ENCODE data around the gene DNMT3A.
A peak's percentile ranks its signal among the peaks of the same experiment; 100 is the strongest.

The DNMT3A gene

DNA sequence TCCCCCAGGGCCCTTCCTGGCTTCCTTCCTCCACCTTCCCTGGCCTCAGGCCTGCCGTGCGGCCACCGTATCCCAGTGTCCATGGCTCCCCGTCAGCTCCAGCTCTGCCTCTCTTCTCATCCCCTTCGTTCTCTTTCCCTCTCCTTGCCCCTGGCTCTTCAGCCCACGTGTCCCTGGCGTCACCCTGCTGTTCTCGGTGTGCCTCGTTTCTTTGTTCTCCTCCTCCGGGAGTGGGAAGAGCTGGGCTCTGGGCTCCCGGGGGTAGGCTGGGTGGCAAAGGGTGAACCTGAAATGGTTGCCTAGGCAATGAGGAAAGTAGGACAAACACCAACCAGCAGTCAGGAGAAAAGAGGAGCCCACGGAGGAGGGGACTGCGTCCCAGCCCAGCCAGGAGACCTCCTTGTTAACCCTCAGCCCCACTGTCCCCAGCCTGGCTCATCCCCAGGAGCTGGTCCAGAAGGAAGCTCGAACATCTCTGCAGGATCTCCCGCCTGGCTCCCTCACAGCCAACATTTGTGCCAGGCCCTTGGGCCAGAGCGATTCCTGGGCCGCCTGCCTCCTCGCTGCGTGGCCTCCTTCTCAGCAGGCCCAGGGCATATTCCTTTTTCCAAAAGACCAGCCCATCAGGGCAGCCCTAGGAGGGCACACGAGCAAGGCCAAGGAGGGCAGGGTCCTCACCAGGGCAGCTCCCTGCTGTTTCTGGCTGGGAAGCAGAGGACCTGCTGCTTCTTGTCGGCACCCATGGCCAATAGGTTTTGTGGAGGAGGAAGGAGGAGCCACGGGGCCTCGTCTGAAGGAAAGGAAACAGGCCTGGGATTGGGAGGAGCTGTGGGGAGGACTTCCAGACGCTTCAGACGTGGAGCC lies 30.9 kb upstream of the DNMT3A start:
- no peak for DNase-seq

DNA sequence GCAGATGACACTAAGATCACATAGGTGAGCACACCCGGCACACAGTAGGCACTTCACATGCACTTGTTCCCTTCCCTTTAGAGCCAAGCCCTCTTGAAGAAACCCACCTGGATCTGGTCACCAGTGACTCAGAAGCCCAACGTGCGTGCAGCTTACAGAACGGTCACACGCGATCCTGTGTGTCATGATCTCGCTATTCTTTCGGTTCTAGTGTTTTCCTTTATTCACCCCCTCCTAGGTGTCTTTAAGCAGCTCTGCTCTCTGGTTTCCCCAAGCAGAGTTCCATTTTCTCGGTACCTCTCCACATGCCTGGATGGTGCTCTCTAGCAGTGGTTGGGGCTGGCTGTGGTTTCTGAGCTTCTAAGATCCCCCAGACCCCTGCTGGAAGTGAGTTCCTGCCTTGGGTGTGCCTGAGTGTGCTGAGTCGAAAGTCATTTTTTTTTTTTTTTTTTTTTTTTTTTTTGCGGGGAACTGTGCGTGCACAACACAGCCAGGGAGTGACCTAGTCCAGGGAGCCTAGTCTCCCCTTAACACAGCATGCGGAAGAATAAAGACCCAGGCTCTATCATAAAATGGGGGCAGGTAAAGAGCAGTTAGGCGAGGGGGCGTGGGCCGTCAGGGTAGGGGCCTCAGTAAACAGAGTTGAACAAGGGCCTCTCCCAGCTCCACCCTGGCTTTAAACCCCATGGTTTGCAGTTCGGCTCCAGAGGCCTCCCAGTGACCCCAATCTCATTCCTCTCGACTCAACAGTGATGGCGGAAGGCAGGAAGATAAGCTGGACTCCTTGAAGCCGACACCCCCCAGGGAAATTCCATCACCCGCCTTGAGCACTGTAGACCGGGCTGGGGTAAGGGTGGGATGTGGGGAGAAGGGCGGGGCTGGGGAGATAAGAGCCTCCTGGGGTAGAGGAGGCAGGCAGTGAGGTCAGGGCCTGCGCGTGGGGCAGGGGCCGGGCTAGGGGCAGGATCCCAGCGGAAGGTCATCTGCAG lies 29.8 kb upstream of the DNMT3A start:
- no peak for DNase-seq

DNA sequence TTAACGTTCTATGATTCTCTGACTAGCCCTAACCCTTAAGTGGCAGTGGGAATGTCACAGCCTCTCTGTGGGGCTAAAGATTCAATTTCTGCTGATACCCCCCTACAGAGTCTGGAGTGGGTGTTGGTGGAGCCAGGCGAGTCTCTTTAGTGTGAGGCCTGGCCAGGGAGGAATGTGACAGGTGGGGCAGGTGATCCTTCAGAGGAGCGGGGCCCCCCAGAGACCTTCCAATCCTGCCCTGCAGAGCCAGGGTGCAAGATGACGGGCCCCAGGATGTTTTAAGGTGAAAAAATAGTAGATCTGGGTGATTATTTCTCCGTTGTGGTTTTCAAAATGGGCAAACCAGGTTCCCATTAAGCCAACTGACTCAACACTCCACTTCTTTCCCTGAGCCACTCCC lies 28.2 kb upstream of the DNMT3A start:
- DNase-seq: no peak

DNA sequence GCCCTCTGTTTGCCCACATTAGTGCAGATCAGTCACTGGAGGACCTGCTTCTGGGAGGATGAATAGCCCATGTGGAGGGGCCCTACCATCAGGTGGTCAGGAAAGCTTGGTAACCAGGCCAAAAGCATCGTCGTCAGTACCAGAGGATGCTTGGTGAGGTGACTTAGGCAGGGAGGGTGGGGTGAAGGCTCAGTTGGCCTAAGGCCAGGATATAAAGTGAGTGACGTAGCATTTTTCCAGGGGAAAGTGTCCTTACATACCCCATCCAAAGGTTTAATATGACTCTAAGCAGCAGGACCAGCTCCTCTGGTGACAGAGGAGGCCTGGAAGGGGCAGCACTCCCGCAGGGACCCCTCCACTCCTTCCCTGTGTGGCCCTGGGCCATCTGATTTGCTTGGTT lies 27.7 kb upstream of the DNMT3A start:
- no peak for DNase-seq

DNA sequence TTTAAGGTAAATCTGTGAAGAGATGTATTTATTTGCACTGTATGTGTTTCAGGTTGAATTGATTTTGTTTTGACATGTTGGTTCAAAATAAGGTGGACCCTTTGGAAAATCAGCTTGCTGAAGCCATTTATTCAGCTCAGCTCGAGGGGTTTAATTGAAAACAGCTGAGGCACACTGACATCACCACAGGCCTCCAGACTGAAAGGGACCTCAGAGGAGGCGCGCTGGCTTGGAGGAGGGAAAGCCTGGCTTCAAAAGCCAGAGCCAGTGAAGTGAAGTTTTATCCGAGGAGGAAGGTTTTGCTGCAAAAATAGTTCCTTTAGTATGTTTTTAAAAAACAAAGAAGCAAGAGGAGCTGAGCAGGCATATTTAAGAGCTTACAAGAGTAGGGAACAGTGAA lies 26.9 kb upstream of the DNMT3A start:
- DNase-seq: no peak

DNA sequence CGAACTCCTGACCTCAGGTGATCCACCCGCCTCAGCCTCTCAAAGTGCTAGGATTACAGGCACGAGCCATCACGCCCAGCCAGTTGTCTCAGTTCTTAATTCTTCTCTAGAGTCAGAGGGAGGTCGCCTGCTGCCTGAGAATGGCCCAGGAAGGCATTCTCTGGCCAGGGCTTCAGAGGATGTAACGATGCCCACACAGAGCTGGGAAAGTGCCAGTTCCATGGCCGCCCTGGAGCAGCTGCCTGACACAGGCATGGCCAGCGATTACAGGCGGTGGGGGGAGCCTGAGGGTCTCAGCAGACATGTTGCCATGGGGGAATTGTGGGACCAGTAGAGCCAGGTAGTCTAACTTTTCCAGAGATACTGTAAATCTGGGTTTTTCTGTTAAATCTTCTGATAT lies 25.6 kb upstream of the DNMT3A start:
- no peak for DNase-seq

DNA sequence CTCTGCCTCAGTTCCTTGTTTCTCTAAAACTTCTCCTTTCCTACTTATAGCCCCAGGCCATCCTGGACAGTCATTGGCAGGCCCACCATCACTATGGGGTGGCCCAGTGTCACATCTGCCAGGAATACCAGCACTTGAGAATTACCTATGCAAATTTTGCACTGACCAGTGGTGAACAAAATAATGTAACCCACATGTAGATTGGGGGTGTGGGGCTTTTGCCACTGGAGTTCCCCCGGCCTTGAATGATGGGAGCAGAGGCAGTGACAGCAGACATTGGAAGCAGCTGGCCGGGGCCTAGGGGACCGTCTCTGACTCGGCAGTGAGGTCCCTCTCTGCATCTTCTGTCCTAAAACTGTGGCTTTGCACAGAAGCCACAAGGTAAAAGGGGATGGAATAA lies 24.9 kb upstream of the DNMT3A start:
- DNase-seq: no peak

DNA sequence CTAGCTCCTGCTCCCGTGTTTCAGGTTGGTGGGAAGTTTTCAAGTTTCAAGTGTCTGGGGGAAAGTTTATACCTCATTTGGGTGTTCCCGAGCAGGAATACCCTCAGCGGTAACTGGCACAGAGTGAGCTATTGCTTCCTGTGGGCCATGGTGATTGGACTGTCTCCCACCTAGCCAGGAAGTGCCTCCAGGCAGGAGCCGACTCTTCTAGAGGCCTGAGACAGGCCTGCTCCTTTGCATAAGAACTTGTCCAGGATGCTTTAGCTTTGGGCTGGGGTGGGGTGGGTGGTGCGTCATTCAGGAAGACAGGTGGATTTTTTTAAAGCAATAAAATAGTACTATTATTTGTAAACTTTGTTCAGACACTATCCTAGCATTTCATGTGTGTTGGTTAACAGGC lies 23.5 kb upstream of the DNMT3A start:
- no peak for DNase-seq

DNA sequence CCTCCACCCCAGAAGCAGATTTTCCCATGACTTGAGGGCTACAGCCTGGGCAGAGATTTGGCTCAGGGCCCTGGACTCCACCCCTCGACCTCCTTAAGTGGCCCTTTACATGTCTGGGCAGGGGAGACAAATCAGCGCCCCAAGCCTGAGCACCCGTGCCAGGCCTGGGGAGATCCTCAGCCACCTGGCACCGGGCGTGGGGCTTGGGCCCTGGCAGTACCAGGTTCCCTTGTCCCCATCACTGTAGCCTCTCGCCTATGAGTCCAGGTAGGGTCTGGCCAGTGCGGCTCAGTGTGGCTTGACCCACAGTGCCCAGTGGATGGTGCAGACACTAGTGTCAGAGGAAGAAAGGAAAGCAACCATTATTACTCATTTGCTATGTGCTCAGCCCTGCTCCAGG lies 22.0 kb upstream of the DNMT3A start:
- DNase-seq: peak; percentile 17

DNA sequence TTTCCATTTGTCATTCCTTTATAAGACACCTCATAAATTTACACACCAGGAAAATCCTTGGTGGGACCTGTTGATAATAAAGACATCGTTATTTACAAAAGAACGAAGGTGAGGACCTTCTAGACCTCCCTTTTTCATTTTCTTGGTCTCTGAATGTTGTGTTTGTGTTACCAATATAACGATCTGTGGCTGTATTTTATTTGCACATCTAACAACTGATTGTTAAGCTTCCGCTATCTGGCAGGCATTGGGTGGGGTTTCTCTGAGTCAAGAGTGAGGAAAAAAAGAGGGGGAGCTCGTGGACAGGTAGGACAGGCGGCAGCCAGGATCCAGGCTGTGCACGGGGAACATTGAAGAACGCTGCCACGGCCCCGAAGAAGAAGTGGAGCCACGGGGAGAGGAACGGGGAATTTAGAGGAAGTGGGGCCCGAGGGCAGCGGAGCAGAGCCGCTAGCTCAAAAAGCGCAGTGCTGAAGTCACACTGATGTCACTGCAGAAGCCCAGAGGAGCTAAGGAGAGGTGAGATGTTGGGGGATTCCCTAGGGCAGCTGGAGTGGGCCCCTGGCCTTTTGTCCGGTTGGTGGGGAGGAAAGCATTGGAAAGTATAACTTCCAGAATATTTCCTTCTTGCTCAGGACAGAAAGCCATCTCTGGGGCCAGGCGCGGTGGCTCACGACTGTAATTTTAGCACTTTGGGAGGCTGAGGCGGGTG lies 20.9 kb upstream of the DNMT3A start:
- no peak for DNase-seq

DNA sequence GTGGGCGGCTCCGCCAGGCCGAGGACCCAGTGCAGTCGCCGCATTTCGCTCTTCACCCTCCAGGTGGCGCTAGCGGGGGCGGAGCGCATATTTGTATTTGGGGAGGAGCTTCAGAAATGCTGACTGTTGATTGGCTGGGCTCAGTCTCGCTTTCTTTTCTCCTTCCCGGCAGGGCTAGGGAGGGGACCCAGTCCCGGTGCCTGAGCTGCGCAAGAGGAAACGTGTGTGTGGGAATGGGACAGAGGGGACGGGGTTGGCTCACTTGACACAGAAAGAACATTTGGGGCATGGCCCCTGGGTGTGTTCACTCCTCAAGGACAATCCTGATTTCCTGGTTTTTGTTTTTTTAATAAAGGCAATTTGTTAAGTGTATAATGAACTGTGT lies 20.3 kb upstream of the DNMT3A start:
- DNase-seq: peak; percentile 82

DNA sequence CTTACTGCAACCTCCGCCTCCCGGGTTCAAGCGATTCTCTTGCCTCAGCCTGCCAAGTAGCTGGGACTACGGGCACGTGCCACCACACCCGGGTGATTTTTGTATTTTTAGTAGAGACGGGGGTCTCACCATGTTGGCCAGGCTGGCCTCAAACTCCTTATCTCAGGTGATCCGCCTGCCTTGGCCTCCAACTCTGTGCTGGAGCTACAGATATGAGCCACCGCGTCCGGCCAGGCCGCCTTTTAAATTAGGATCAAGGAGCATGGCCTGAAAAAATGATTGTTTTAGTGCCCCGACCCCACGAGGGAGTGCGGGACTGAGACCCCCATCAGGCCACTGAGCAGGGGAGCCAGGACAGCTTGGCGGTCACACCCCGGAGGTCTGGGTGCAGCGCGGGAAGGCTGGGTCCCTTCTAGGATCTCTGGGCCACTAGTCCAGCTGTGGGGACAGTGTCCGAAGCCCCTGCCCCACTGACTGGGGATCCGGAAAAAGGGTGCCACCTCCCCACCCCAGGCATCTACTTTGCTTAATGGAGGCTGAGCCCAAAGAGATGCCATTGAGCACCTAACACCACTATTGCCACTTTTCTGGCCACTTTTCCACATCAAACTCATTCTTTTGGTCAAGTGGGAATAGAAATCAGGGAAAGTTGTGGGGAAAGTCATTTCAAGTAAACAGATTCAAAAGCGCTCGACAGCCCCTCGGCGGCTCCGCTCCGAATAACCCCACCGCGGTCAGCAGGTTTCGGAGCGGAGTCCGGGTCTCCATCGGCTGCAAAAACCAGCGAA lies 19.7 kb upstream of the DNMT3A start:
- DNase-seq: no peak

DNA sequence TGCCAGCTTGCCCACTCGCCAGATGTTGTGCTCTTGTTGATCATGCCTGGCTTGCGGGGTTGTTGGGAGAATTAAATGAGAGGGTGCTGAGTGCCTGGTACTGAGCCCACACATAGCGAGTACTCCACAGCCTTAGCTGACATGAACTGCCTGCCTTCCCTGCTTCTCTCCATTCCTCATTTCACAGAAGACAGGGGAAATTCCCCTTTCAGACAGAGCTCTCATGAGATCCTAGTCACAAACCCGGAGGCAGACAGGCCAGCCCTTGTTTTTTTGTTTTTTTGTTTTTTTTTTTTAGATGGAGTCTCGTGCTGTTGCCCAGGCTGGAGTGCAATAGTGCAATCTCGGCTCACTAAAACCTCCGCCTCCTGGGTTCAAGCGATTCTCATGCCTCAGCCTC lies 17.1 kb upstream of the DNMT3A start:
- no peak for DNase-seq

DNA sequence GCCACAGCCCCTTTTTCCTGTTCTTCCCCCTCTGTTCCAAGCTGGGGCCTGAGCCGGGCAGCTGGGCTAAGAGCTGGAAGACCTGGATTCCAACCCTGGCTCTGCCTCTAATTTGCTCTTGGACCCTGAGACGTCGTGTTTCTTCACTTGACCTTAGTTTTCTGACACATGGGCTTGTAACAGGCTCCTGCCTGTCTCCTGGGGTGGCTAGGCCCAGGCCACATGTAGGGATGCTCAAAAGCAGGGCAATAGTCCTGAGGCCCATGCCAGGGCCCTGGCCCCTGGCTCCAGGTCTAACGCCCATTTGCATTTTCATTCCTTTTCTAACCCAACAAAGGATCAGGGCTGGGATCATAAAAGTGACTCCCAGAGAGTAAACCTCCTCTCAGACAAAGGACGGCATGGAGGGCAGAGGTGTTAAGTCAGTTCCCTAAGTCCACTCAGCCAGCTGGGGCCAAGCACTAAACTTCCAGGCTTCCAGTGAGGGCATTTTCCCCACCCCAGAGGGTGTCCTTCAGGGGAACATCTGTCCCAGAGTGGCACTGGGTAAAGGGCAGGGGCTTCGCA lies 16.6 kb upstream of the DNMT3A start:
- no peak for DNase-seq

DNA sequence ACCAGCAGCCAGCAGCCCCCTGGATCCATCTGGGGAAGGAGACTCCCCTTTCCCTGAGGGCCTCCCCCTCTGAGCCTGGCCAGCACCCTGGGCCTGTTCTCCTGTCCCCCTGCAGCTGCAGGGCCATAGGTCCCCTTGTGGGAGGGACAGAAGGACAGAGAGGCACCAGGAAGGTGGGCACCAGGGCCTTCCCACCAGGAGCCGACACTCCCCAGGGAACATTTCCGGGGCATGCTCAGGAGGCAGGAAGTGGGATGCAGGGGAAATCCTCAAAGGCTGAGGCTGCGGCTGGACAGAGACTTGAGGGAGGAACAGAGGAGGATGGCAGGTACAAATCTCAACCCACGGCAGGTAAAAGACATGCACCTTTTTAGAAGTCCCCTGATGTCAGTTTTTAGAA lies 14.4 kb upstream of the DNMT3A start:
- DNase-seq: no peak

DNA sequence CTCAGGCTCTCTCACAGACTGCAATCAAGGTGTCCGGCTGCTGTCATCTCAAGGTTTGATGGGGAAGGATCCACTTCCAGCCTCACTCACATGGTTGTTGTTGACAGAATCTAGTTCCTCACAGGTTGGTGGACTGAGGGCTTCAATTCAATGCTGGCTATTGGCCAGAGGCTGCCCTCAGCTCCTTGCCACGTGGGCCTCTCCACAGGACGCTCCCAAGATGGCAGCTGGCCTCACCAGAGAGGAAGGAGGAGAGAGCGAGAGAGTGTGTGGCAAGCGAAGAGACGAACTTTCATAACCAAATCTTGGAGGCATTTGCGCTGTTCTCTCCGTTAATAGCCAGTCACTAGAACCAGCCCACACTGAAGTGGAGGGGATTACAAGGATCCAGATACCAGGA lies 13.5 kb upstream of the DNMT3A start:
- no peak for DNase-seq

DNA sequence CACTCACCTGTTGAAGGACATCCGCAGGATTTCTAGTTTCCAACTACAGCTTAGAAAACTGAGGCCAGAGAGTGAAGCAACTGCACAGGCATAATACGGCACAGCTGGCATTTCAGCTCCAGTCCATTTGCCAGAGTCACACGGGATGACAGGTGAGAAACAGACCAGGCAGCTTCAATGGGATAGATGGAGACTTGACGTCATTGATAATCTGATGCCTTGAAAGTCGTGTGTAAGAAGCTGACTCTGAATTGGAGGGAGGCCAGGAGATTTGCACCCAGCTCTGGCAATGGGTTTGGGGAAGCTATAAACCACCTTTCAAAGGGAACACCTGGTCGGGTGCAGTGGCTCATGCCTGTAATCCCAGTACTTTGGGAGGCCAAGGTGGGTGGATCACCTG lies 12.4 kb upstream of the DNMT3A start:
- DNase-seq: no peak

DNA sequence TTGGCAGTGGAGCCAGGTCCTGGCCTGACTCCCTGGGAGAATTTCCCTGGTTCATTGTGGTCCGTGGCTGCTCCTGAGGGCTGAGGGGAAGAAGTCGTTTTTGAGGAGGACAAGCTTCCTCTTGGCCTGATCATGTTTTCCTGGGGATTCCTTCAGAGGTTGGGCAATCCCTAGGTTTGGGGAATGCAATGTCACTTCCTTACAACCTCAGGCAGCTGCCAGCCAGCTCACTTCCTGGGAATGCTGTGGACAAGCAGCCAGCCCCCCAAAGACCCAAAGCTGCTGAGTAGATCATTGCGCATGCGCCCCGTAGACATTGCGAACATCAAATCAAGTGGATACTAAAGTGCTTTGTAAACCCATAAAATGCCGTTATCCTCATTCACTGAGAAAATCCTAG lies 7.7 kb upstream of the DNMT3A start:
- DNase-seq: no peak

DNA sequence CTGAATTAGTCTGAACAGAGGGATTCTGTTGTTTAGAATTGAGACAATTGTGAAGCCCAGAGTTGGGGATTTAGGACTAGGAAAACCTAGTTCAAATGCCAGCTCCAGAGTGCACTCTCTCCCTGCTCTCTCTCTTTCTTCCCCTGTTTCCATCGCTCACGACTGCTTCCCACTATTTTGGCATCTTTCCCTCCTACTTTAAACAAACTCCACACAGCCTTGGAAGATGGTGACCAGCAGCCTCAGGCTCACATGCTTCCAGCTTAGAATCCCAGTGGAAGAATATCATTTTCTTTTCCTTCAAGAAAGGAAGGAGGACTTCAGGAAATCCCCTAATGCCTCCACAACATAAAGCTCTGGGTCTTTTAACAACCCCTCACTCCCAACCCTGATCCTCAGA lies 6.1 kb upstream of the DNMT3A start:
- no peak for DNase-seq

DNA sequence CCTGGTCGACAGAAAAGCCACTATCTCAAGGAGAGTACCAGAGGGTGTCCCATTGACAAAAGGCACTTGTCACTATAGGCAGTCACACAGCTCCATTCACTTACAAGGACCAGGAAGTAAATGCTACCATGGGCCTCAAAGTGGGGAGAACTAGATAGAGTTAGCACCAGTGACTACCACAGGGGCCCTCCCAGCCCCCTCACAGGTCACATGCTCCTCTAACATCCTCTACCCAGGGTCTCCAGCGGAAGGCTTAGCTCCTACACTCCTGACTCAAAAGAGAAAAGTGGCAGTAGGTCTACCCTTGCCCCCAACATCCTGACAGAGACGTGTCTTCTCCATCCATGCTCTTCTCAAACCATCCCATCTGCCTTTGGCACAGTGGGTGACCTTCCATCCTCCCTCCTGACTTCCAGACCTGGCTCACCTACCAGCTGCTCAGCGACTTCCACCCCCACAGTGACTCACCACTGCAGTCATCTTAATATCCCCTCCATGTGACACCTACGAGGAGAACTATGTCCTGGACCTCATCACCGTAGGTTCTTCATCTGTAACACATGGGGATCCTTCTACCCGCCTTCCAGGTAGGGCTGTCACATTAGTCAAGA lies 5.6 kb upstream of the DNMT3A start:
- no peak for DNase-seq

DNA sequence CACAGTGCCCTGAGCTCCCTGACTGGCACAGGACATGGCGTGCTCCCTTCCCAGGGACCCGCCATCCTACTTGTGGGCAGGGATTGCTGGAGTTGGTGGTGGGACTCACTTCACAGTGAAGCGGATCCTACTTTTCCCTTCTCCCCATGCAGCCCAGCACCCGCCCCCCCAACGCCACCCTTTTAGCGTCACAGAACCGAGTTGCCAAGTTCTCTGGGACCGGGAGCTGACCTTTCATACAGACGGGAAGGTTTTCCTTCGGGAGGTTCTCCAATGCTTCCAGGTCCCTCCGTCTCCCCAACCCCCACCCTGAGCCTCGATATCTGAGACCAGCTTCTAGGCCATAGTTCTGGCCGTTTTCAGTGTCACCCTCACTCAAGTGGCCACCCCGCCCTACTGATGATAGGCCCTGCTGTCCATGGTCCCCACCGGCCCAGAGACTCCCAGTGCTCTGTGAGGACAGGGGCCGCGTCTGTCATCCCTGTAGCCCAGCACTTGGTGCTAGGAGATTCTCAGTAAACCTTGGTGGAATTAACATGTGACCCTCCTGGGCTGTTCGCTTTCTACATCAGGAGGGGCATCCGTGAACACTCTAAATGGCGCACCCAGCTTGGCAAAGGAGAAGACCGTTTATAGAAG lies 1.6 kb upstream of the DNMT3A start:
- no peak for DNase-seq

Data from NCI-H1105 treated with DMSO at 0.1 percent for 48 hours (cell line).